Stimulated activated CD8-positive, alpha-beta memory T cell treated with anti-CD3 and anti-CD28 coated beads, Interleukin-4, amount 100 ng/mL, for 1 hour (primary cell): ENCODE data around the gene RHOJ.

ENCODE experiments used
- DNase-seq, 2 donors: peaks; one replicate each; pipeline ENCODE4 v3.0.0-alpha.2; 2020; ENCODE audit warnings: low read depth in 2 of 2, low spot score in 1 of 2

The RHOJ gene

DNA sequence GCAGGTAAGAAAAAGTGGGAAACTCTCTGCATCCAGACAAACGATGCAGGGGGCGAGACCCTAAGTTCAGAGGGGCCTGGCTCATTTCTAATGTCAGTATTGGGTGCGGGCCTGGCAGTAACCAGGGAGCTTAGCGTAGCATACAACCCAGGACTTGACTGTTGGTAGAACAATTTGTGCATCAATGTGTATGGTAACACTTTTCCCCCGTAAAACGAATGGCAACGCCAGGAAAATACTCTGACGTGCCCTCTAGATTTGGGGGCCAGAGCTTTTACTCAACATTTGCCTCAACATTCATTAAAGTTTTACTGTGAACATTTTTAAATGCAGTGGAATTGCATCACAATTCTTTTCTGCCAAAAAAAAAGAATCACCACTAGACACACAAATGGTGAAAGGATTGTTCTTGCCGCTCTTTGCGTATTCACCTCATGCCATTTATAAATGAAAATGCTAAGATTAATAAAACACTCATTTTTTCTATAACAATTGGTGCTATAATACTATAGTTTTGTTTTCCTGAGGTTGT lies 867 bp downstream of the RHOJ start:
- DNase-seq: no peak

DNA sequence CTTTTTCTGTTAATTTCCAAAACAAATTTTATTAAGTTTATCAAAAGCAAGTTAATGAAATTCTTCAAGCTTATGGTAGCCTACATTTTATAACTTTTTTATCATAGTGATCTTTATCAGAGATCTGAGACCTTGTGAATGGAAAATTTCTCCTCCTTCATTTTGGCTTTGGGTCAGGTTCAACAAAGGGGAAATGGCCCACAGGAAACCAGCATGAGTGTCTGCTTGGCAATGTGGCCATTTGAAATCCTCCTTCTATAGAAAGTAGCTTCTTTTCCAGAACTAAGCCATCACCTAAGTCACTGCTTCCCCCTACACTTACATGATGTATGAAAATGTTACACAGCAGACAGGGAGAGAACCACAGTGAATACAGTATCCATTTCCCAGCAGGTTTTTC lies 1.6 kb downstream of the RHOJ start:
- DNase-seq: no peak

DNA sequence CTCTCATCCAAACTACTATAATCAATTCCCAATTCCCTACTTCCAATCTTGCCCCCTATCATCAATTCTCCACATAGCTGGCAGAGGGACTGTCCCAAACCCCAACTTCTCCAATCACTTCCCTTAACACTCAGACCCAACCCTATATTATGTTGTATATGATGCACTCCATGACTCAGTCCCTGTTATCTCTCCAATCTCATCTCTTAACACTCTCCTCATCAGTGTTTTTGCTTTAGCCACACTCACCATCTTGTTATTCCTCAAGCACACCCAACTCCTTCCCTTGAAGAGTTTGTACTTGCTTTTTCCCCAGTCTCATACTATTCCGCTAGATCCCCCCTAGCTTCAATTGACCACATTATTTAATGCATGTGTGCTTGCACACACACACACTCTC lies 4.9 kb downstream of the RHOJ start:
- DNase-seq: no peak

DNA sequence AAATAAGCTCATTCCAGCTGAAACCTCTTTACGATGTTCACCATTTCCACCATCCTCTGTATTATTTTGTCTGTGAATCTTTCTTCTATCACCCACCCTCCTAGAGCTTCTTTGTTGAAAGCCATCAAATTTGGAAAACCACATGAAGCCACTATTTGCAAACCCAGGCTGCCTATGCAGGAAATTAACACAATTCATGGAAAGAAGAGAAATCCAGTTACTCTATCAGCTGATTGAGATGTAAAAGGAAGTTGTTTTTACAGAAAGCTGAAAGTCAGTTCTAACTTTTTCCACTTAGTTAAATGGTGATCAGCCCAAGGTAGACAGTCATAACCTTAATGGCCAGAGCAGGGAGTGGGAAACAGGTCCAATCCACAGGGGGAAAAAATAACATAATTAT lies 6.6 kb downstream of the RHOJ start:
- DNase-seq: no peak

DNA sequence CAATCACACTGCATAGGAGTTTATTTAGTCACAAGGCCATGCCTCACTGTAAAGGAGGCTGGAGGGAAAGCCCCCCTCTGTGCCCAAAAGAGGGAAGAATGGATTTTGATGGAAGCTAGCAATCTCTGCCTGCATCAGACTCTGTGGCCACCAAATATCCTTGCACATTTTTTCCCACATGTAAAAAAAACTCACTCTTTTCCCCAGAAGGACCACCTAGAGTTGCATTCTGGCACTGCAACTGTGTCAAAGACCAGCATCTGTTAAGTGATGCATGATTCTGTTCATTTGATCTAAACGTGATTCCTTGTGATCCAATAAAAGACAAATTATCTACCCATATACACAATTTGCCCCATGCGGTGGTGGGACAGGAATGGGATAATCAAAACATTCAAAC lies 8.0 kb downstream of the RHOJ start:
- DNase-seq: no peak

DNA sequence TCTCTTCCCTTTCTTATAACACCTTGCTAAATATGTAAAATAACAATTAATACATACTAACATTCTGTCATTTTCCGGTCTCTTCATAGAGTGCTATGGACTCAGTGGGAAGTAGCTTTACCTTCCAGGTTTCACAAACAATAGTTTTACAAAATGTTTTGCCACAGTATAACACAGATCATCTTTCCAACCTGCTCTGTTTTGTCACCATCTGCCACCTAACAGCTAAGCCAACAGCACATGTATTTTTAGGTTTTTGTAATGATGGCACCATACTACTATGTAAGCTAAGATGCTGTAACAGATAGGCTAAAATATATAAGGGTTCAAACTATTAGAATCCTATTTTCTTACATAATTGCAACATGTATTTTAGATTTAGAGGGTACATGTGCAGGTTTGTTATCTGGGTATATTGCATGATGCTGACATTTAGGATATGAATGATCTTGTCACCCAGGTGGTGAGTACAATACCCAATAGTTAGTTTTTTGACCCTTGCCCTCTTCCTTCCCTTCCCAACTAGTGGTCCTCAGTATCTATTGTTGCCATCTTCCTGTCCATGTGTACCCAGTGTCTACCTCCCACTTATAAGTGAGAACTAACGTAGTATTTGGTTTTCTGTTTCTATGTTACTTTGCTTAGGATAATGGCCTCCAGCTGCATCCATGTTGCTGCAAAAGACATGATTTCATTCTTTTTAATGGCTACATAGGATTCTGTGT lies 8.7 kb downstream of the RHOJ start:
- DNase-seq: no peak

DNA sequence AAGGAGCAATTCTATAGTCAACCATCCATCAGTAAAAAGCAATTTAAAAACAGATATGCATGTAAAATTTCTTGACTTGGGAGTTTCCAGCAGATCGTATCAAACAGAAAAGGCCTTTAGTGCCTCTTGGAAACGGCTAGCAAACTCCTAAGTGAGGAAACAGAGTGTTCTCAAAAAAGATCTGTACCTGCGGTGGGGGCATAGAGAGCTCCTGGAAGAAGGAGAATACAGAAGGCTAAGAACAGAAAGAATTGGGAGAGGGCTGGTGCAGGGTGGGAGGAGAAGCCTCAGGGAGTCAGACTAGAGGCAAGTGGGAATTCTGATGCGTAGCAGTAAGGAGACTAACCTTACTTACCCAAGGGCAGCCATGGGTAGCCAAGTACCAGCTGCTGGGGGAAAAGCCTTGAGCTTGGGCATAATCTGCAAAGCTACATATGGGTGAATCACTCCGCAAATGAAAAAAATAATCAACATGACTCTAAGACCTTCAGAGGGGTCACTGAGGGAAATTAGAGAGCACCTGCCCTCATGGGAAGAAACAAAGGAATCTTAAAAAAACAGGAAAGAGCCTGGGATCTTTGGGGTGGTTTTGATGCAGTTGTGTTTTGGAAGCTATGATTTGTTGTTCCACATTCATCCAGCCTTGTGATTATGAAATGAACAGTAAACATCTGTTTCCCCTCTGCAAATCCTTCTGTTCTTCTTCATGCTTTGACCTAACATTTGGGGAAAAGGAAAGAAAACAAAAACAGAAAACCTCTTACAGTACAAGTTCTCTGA lies 10.4 kb downstream of the RHOJ start:
- no peak for DNase-seq

DNA sequence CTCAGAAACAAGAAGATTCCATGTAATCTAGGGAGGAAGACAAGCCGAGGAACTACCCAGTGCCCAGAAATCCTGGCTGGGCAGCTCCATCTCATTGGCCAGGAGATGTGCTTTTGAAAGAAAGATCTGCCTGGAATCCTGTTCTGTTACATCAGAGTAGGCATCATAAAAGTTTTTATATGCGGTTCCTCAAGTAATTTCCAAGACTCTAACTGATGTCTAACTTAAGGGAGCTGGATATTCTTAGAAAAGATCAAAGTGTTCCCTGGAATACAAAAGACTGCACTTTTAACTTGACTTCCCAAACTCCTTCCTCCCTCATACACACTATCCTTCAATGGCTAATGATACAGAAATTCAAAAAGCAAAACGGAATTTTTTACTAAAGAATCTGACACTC lies 16.3 kb downstream of the RHOJ start:
- no peak for DNase-seq

DNA sequence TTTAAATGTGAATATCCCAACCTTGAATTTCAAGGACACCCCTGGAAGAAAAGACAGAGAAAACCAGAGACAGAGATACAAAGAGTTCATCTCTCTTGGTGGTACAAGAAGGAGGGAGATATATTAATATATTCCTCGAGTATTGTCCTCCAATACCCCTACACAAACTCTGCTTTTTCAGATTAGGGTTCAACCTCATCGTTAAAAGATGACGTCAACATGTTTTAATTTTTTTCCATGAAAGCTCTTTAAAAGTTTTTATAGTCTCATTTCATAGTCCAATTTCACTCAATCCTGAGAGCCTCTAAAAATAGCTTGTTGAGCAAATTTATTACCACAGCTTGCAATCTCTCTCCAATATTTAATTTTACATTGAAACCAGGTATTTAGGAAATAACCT lies 19.4 kb downstream of the RHOJ start:
- DNase-seq: no peak

DNA sequence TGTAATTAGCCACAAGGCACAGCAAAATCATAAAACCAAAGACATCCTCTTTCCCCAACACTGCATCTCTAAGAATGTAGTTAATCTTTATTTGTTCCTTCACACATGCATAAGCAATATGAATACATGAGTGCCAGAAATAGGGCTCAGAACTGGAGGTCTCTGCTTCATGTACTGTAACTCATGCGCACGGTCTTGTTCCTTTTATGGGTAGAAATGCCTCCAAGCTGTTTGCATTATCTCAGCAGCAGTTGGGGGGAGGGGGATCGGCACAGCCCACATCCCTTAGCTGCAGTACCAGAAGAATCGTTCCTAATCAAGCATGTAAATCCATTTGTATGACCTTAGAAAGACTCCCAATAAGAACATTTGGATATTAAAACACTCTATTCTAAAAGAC lies 20.0 kb downstream of the RHOJ start:
- no peak for DNase-seq

DNA sequence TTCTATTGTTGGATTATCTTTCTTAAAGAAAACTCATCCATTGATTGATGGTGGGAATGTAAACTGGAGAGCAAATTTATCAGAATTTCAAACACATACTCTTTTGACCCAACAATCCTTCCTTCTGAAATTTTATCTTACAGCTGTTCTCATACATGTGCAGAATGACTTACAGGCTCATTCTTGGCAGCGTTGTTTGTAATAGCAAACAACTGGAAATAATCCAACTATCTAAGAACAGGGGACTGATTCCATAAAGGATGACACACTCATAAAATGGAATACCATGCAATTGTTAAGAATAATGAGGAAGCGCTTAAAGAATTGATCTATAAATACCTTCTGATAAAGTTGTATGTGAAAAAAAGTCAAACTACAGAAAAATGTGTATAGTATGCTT lies 24.0 kb downstream of the RHOJ start:
- no peak for DNase-seq

DNA sequence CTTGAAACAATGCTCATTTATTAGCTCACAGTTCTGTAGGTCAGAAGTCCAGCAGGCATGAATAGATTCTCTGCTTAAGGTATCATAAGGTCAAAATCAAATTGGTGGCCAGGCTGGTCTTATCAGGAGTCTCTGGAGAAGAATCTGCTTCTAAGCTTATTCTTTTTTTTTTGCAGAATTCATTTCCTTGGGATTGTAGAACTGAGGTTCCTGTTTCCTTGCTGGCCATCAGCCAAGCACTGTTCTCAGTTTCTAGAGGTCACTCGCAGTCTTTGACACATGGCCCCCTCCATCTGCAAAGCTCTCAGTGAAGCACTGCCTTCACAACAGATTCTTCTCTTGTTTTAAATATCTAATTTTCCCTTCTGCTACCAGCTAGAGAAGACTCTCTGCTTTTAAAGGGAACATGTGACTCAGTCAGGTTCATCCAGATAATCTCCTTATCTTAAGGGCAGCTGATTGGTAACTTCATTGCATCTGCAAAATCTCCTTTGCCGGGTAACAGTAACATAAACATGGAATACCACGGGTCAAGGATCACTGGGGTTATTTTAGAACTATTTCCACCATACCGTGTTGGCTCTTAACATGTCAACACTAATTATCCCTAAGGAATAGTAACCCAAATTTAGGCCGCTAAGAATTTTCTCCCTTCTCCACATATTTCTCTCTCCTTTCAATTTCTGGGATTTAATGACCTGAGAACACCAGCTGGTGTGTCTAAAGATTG lies 25.3 kb downstream of the RHOJ start:
- DNase-seq: no peak

DNA sequence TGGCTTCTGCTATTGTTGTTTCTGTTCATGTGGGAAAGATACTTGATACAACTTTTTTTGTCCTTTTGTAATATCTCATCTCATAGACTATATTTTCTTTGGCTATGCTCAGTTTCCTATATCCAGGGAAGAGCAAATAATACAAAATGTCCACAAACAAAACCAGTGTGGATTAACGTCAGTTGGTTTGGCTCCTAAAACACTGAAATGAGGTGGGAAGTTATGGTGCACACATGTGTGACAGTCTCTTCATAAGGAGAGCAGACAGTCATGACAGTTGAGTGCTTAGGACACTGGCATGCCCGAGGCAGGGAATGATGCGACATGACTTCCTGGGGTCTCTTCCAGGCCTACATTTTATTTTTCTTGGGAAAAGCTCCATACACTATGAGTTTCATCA lies 27.5 kb downstream of the RHOJ start:
- no peak for DNase-seq

DNA sequence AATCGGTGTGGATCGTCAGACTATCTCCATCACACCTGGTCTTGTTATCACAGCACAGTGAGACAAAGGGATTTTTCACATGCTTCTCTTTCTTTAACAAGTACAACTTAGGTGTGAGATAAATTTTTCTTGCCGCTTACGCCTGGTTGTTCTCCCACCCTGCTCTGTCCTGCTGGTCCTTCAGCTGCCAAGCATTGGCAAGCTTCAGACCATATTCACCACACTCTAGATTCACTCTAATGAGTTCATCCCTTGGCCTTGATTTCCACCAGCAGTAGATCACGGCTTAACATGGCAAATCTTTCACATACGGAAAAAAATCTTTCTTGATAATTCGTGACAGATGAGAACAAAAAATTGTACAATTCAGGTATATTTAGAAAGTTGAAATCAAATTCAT lies 33.5 kb downstream of the RHOJ start:
- DNase-seq: no peak

DNA sequence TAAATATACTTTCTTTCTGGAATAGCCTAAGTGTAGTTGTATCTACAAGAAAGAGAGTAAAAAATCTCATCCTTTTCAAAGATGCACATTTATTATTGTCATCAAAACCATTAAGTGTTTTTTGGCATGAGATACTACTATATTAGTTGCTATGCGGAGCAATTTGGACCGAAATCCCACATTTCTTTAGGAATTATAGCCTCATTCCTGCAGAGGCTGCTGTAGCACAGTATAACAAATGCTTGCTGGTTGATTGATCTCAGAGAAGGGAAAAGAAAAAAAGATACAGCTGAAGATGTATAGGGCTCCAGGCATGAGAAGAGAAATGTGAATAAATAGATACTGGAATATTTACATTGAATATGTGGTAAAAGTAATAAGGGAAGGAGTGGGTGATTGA lies 36.0 kb downstream of the RHOJ start:
- DNase-seq: no peak

DNA sequence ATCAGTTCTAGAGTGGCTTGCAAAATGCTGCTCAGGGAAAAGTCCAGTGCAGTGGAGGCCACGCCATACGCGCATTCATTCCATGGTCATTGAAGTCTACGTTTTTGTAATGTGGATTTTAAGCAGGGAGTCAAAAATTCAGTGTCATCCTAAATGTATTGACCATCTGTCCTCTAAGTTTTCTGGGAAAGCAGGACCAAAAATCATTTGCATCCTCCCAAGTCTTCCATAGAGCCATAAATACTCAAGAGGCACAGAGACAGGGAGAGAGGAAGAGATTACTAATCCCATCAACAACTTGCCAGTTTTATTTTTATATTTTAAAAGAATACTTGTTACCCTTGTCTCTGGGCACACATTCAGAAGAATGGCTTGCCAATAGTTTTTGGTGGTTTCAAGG lies 36.9 kb downstream of the RHOJ start:
- DNase-seq: no peak

DNA sequence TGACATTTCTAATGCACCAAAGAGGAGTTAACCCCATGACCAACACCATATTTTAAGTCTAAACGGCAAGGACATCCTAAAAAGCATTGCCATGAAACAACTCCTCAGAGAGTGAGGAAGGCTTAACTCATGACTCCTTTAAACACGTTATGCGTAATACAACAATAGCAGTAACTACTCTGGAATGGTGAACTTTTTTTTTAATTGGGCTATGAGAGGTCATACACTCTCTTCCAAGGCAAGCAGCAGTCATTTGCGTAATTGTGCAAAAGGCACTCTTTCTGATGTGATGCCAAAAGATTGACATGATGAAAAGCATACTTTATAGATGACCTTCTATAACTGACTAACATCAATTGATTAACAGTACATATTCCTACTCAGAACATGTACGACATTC lies 39.4 kb downstream of the RHOJ start:
- no peak for DNase-seq

DNA sequence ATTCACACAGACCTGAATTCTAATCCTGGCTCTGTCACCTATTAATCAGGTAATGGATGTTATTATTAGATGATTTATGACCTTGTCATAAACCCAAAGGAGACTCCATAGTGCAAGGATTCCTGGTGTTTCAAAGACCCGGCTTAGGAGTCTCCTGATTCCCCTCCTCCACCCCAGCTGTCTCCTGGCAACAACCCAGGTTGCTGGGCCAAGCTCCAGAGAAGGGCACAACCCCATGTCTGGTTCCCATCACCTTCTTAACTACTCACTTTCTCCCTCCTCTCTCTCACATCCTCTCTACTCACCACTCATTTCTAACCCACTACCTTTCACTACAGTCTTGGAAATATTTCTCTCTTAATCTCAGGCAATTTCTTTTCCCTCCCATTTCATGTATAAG lies 41.6 kb downstream of the RHOJ start:
- no peak for DNase-seq

DNA sequence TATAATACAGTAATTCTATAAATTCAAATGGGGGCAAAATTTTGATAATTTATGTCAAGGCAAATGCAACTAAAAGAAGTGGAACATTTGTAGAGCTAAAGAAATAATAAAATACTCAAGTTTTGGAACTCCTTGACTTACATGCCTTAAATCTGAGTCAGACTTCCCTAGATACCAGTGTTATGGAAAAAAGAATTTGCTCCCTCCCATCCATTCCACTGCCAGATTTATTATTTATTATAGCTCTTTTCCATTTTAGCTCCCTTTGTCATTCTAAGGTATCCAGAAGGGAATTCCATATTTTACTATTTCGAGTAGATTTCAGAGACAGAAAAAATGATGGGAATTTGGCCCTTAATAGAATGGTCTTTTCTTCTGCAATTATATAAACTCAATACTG lies 44.0 kb downstream of the RHOJ start:
- DNase-seq: no peak

DNA sequence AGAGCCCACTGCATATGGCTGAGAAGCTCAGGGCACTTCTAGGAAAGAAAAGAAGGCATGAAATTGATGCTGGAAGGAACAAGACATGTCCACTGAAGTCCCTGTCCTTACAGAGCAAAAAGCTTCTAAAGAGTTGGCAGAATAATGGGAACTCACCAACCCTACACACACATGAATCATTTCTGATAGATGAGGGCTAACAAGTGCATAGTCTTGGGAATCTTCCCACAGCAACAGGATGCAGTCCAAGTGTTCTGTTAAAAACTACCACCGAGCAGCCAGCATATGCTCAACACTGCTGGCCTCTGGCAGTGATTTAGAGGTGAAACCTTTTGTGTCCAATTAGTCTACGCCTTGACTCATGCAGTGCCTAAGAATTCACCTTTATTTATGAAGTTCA lies 44.8 kb downstream of the RHOJ start:
- no peak for DNase-seq

DNA sequence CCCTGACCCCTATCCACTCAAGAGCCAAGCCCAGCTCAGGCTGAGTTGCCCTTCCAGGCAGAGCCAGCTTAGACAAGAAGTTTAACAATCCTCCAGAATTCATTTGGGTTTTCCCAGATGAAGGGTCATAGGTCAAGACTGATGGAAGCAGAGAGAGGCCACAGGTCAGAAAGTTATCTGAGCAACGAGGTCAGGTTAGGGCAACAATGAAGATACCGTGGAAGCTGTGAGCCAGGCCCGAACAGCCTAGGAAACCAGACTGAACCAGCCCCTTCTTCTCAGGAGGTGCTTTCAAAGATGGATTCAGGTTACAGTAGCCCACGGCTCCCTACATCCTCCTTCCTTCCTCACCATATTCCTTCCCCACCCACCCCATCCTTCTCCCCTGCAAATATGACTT lies 53.1 kb downstream of the RHOJ start:
- no peak for DNase-seq

DNA sequence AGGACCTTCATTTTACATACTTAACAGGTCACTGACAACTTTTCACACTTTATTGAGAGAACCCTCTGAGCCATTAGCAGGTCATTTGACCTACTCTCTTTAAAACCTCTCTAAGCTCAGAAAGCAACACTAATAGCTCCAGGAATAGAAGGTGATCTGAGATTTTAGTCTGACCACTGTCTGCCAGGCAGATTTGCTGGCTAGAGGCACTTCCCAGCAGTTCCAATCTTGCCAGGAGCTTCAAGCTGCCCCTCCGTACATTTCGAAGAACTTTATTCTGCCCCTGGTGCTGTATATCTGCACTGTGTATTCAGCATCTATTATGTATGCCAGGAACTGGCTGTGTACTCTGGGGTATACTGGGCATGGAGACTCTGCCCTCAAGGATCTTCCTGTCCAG lies 58.2 kb downstream of the RHOJ start:
- DNase-seq: no peak
